ENCODE data around the gene MTHFSD. TPM values are rescaled to one million over a fixed set of nuclear protein-coding genes. Genes with fewer than 3 reads are reported as not detected.

The MTHFSD gene
- polyA plus RNA-seq, 1 of the 3 experiments (the other 2 are of a cell fraction), result 15.6 TPM

GRCh38 chr16:86499440-86499786, 55.6 kb downstream of the MTHFSD start:
- Histone ChIP-seq H3K27me3 (ENCODE audit: insufficient read depth) (peaks cover 97% of the 10 kb centered on the region), H3K4me3 (ENCODE audit: low read depth in 2 of 2, low read length in 1 of 2) (no peak overlapping the region), H3K4me1 (ENCODE audit: control insufficient read depth in 1 of 2, insufficient read depth in 2 of 2, low read depth in 1 of 2, low read length in 1 of 2) (no peaks in the 10 kb centered on the region), H3F3A (replicated peaks; ENCODE audit: insufficient read depth) (no peaks in the 10 kb centered on the region), H2AFZ (ENCODE audit: low read depth) (no peak overlapping the region), H3K9ac (no peak overlapping the region), H3K9me3 (no peaks in the 10 kb centered on the region), H3K36me3 (replicated peaks in 1 of 2; ENCODE audit: control insufficient read depth in 1 of 2, insufficient read depth in 2 of 2, low read length in 1 of 2) (no peaks in the 10 kb centered on the region), H4K20me1 (ENCODE audit: insufficient read depth) (0 out of 2 replicates have a peak, but pooled peaks cover 8% of the 10 kb centered on the region), H3K79me2 (ENCODE audit: insufficient read depth) (no peaks in the 10 kb centered on the region), H3K27ac (ENCODE audit: low read depth in 2 of 2, low read length in 1 of 2) (no peak overlapping the region), H3K4me2 (no peak overlapping the region), H3K9me2 (no peaks in the 10 kb centered on the region)
- 28% methylated on average over 4 of the region's 4 CpGs for WGBS (ENCODE audit: low lambda C conversion rate)
- CTCF ChIA-PET, result interaction anchor here (0.8 to 4.1 kb wide), 2 partner anchors 18 to 21 kb away, joined by 3 to 24 read pairs; no protein-coding TSS in a partner anchor
- POLR2A ChIA-PET, result no interaction called here
- DNase-seq, result no peak
- TF ChIP-seq YY1 (IDR thresholded peaks at IDR 0.05; ENCODE audit: low read depth), result no peak
- no peak for TF ChIP-seq USF1 (IDR thresholded peaks at IDR 0.05; ENCODE audit: borderline replicate concordance, low read depth)
- TF ChIP-seq RFX5 (IDR thresholded peaks at IDR 0.05; ENCODE audit: low read length), result no peak
- TF ChIP-seq RXRA (IDR thresholded peaks at IDR 0.05; ENCODE audit: borderline replicate concordance, low read depth), result no peak
- TF ChIP-seq EP300 (IDR thresholded peaks at IDR 0.05; ENCODE audit: borderline replicate concordance in 1 of 2, low read depth in 1 of 2, low read length in 1 of 2), result no peak
- TF ChIP-seq, protein P1, sequence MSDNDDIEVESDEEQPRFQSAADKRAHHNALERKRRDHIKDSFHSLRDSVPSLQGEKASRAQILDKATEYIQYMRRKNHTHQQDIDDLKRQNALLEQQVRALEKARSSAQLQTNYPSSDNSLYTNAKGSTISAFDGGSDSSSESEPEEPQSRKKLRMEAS (IDR thresholded peaks at IDR 0.05; ENCODE audit: low read depth), result no peak
- TF ChIP-seq ELF1 (IDR thresholded peaks at IDR 0.05), result no peak
- no peak for TF ChIP-seq RAD21 (IDR thresholded peaks at IDR 0.05; ENCODE audit: low read length)
- no peak for TF ChIP-seq POLR2AphosphoS5 (IDR thresholded peaks at IDR 0.05; ENCODE audit: low read depth, low read length)
- TF ChIP-seq NRF1 (IDR thresholded peaks at IDR 0.05; ENCODE audit: low read depth, low read length), result no peak
- TF ChIP-seq, protein P2, sequence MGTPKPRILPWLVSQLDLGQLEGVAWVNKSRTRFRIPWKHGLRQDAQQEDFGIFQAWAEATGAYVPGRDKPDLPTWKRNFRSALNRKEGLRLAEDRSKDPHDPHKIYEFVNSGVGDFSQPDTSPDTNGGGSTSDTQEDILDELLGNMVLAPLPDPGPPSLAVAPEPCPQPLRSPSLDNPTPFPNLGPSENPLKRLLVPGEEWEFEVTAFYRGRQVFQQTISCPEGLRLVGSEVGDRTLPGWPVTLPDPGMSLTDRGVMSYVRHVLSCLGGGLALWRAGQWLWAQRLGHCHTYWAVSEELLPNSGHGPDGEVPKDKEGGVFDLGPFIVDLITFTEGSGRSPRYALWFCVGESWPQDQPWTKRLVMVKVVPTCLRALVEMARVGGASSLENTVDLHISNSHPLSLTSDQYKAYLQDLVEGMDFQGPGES (IDR thresholded peaks at IDR 0.05; ENCODE audit: low read depth, low read length), result no peak
- TF ChIP-seq, protein P3, sequence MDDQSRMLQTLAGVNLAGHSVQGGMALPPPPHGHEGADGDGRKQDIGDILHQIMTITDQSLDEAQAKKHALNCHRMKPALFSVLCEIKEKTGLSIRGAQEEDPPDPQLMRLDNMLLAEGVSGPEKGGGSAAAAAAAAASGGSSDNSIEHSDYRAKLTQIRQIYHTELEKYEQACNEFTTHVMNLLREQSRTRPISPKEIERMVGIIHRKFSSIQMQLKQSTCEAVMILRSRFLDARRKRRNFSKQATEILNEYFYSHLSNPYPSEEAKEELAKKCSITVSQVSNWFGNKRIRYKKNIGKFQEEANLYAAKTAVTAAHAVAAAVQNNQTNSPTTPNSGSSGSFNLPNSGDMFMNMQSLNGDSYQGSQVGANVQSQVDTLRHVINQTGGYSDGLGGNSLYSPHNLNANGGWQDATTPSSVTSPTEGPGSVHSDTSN (IDR thresholded peaks at IDR 0.05), result no peak
- TF ChIP-seq FOXJ3 (CRISPR knock-in tag; IDR thresholded peaks at IDR 0.05), result no peak
- no peak for TF ChIP-seq TAF1 (IDR thresholded peaks at IDR 0.05; ENCODE audit: borderline replicate concordance, low read depth, low read length)
- no peak for TF ChIP-seq GABPA (IDR thresholded peaks at IDR 0.05; ENCODE audit: low read depth)
- no peak for TF ChIP-seq FOSL2 (IDR thresholded peaks at IDR 0.05; ENCODE audit: borderline replicate concordance, low read depth)
- no peak for TF ChIP-seq FOXM1 (IDR thresholded peaks at IDR 0.05; ENCODE audit: low read depth)
- TF ChIP-seq TCF12 (IDR thresholded peaks at IDR 0.05), result no peak
